Measurements from ENCODE around the gene SRMS.

DNA sequence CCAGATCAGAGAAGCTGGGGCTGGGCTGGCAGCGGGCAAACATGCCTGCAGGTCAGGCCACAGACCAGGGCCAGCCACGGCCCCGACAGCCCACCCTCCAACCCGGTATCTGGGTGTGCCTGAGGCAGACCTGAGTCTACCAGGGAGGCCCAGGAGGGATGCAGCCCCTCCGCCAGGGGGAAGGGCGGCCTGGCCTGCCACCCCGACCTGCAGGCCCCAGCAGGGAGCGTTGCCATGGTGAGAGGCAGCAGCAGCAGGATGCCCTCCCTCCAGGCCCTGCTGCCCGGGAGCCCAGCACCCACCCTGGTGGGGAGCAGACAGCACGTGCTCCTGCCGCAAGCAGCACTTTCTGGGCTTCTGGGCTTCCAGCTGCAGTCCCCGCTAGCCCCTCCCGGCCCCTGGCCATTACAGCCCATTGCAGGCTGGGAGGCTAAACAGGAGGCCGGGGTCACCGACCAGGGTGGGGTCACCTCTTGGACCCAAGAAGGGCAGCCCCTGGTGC is 44.8 kb downstream of the SRMS start:
- TF ChIP-seq, protein P1, sequence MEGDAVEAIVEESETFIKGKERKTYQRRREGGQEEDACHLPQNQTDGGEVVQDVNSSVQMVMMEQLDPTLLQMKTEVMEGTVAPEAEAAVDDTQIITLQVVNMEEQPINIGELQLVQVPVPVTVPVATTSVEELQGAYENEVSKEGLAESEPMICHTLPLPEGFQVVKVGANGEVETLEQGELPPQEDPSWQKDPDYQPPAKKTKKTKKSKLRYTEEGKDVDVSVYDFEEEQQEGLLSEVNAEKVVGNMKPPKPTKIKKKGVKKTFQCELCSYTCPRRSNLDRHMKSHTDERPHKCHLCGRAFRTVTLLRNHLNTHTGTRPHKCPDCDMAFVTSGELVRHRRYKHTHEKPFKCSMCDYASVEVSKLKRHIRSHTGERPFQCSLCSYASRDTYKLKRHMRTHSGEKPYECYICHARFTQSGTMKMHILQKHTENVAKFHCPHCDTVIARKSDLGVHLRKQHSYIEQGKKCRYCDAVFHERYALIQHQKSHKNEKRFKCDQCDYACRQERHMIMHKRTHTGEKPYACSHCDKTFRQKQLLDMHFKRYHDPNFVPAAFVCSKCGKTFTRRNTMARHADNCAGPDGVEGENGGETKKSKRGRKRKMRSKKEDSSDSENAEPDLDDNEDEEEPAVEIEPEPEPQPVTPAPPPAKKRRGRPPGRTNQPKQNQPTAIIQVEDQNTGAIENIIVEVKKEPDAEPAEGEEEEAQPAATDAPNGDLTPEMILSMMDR (IDR thresholded peaks at IDR 0.05; ENCODE audit: insufficient read depth, low read length, poor library complexity, severe bottlenecking), result no peak
- no peak for TF ChIP-seq EZH2phosphoT487 (conservative IDR thresholded peaks at IDR 0.05; ENCODE audit: low read length)

All from SU-DHL-6 (cell line).